DLD1 (cell line): ENCODE results near the gene PARM1.

Experiments
- in situ Hi-C: cut with HindIII; loops from 2 replicates; pipeline ENCODE4 v1.10.0; 2017; ENCODE audit warnings: low sequenced_read_pairs

Gene PARM1

GRCh38 chr4:74932832-74933561 is at the start of gene PARM1:
Gene PARM1, plus strand, starts transcription at chr4:74933116. Its CDS starts 212 bp downstream, at chr4:74933328.
- in situ Hi-C loops, result no loop called here

GRCh38 chr4:74884266-74884665 is 48.6 kb upstream of the PARM1 start:
- in situ Hi-C loops, result no loop called here

- in situ Hi-C loops, result no loop called here
Observed at GRCh38 chr4:74886484-74886883, 46.4 kb upstream of the PARM1 start.

GRCh38 chr4:74890341-74890740 is 42.6 kb upstream of the PARM1 start:
- in situ Hi-C loops, result no loop called here

- in situ Hi-C loops, result no loop called here
Observed at GRCh38 chr4:74891037-74891436, 41.9 kb upstream of the PARM1 start.

- in situ Hi-C loops, result no loop called here
Observed at GRCh38 chr4:74893171-74893570, 39.7 kb upstream of the PARM1 start.

- in situ Hi-C loops, result no loop called here
Observed at GRCh38 chr4:74896595-74896994, 36.3 kb upstream of the PARM1 start.

GRCh38 chr4:74897386-74897785 is 35.5 kb upstream of the PARM1 start:
- in situ Hi-C loops, result no loop called here

- in situ Hi-C loops, result no loop called here
Observed at GRCh38 chr4:74900862-74901261, 32.1 kb upstream of the PARM1 start.

GRCh38 chr4:74904509-74905065 is 28.3 kb upstream of the PARM1 start:
- in situ Hi-C loops, result no loop called here

- in situ Hi-C loops, result no loop called here
Observed at GRCh38 chr4:74906771-74907170, 26.1 kb upstream of the PARM1 start.

GRCh38 chr4:74919783-74920182 is 13.1 kb upstream of the PARM1 start:
- in situ Hi-C loops, result no loop called here

GRCh38 chr4:74920704-74921103 is 12.2 kb upstream of the PARM1 start:
- in situ Hi-C loops, result no loop called here

GRCh38 chr4:74921490-74921889 is 11.4 kb upstream of the PARM1 start:
- in situ Hi-C loops, result no loop called here

GRCh38 chr4:74926007-74926406 is 6.9 kb upstream of the PARM1 start:
- in situ Hi-C loops, result no loop called here

- in situ Hi-C loops, result no loop called here
Observed at GRCh38 chr4:74930162-74930561, 2.8 kb upstream of the PARM1 start.

GRCh38 chr4:74931376-74931775 is 1.5 kb upstream of the PARM1 start:
- in situ Hi-C loops, result no loop called here

GRCh38 chr4:74932010-74932409 is 906 bp upstream of the PARM1 start:
- in situ Hi-C loops, result no loop called here

GRCh38 chr4:74933562-74934015 is 673 bp downstream of the PARM1 start:
- in situ Hi-C loops, result no loop called here

- in situ Hi-C loops, result no loop called here
Observed at GRCh38 chr4:74934016-74934831, 1.3 kb downstream of the PARM1 start.

- in situ Hi-C loops, result no loop called here
Observed at GRCh38 chr4:74934888-74935287, 2.0 kb downstream of the PARM1 start.

- in situ Hi-C loops, result no loop called here
Observed at GRCh38 chr4:74941123-74941522, 8.2 kb downstream of the PARM1 start.
